GM23338 (cell line): Measurements from ENCODE around the gene GSS. TPM values are rescaled to one million over a fixed set of nuclear protein-coding genes. Genes with fewer than 3 reads are reported as not detected.

Experiments used
- ATAC-seq: fragments of 200-7000 bp; cut with Tn5 transposase; 3 replicates; pipeline ENCODE4 v1.9.1; 2020
- DNase-seq: peaks from one replicate; pipeline ENCODE4 v3.0.0-alpha.2; 2015; ENCODE audit warnings: low spot score
- H2AFZ ChIP-seq: fragments of 200-600 bp; sonication (generic); 2 replicates; pipeline ENCODE4 v1.8.0; 2016; ENCODE audit warnings: antibody characterized with exemption, mild to moderate bottlenecking, moderate library complexity
- H3F3A ChIP-seq: fragments of 200-600 bp; sonication (generic); replicated peaks from 2 replicates; pipeline ENCODE4 v1.8.0; 2017; ENCODE audit warnings: antibody characterized with exemption, mixed run types, low read depth
- H3K27ac ChIP-seq: fragments of 200-600 bp; sonication (generic); 2 replicates; pipeline ENCODE4 v1.6.1; 2016; ENCODE audit warnings: low read depth
- H3K27me3 ChIP-seq: fragments of 200-600 bp; sonication (generic); 2 replicates; pipeline ENCODE4 v1.8.0; 2016; ENCODE audit warnings: mild to moderate bottlenecking, mixed run types, moderate library complexity; ENCODE audit not compliant: insufficient read depth
- H3K36me3 ChIP-seq: fragments of 200-600 bp; sonication (generic); 2 replicates; pipeline ENCODE4 v1.8.0; 2016; ENCODE audit warnings: mild to moderate bottlenecking; ENCODE audit not compliant: insufficient read depth
- H3K4me1 ChIP-seq: fragments of 200-600 bp; sonication (generic); 2 replicates; pipeline ENCODE4 v1.8.0; 2016; ENCODE audit warnings: mild to moderate bottlenecking, moderate library complexity; ENCODE audit not compliant: insufficient read depth
- H3K4me2 ChIP-seq: fragments of 200-600 bp; sonication (generic); 2 replicates; pipeline ENCODE4 v1.7.1; 2017; ENCODE audit warnings: mixed run types
- H3K4me3 ChIP-seq: fragments of 200-600 bp; sonication (generic); 2 replicates; pipeline ENCODE4 v1.6.1; 2016; ENCODE audit warnings: mixed run types
- H3K79me2 ChIP-seq: fragments of 200-600 bp; sonication (generic); replicated peaks from 2 replicates; pipeline ENCODE4 v1.8.0; 2017; ENCODE audit warnings: mild to moderate bottlenecking; ENCODE audit not compliant: insufficient read depth
- H3K9me2 ChIP-seq: fragments of 200-600 bp; sonication (generic); 2 replicates; pipeline ENCODE4 v1.8.0; 2017; ENCODE audit not compliant: insufficient read depth
- H4K20me1 ChIP-seq: fragments of 200-600 bp; sonication (generic); replicated peaks from 2 replicates; pipeline ENCODE4 v1.8.0; 2017; ENCODE audit warnings: mild to moderate bottlenecking; ENCODE audit not compliant: insufficient read depth
- H3K27ac Mint-ChIP-seq: 2 replicates; pipeline ENCODE4 v1.8.0; 2020; ENCODE audit warnings: inconsistent platforms, mild to moderate bottlenecking, moderate library complexity, mixed read lengths
- H3K27me3 Mint-ChIP-seq: 3 replicates; pipeline ENCODE4 v1.8.0; 2022; ENCODE audit warnings: low read depth, mild to moderate bottlenecking, moderate library complexity, mixed read lengths, inconsistent platforms; ENCODE audit not compliant: insufficient read depth, poor library complexity
- H3K36me3 Mint-ChIP-seq: 3 replicates; pipeline ENCODE4 v1.8.0; 2021; ENCODE audit warnings: low read depth, mild to moderate bottlenecking, inconsistent platforms, moderate library complexity, mixed read lengths
- H3K4me1 Mint-ChIP-seq: 3 replicates; pipeline ENCODE4 v1.8.0; 2020; ENCODE audit warnings: mild to moderate bottlenecking, inconsistent platforms, mixed read lengths
- H3K4me3 Mint-ChIP-seq: 3 replicates; pipeline ENCODE4 v1.8.0; 2021; ENCODE audit warnings: moderate library complexity, mild to moderate bottlenecking, inconsistent platforms, mixed read lengths
- H3K9me3 Mint-ChIP-seq: 3 replicates; pipeline ENCODE4 v1.8.0; 2020; ENCODE audit warnings: moderate library complexity, mild to moderate bottlenecking, inconsistent platforms, mixed read lengths
- CTCF ChIP-seq, 2 experiments: fragments of 200-600 bp in 1 of 2; sonication (generic) in 1 of 2; conservative IDR thresholded peaks; 2 replicates each; pipeline versions ENCODE4 v1.5.1 to v1.6.1; 2016 to 2017; ENCODE audit warnings: antibody characterized with exemption in 2 of 2, low read depth in 2 of 2, mild to moderate bottlenecking in 2 of 2, moderate library complexity in 1 of 2
- ETS1 ChIP-seq: IDR thresholded peaks from 2 replicates; pipeline ENCODE4 v1.6.1; 2016; ENCODE audit warnings: antibody characterized with exemption
- EZH2 ChIP-seq: fragments of 200-600 bp; sonication (generic); IDR thresholded peaks from one replicate; pipeline ENCODE4 v1.8.0; 2017; ENCODE audit warnings: antibody characterized with exemption, mild to moderate bottlenecking, low read depth; ENCODE audit not compliant: unreplicated experiment
- EZH2phosphoT487 ChIP-seq: fragments of 200-600 bp; sonication (generic); IDR thresholded peaks from one replicate; pipeline ENCODE4 v1.8.1; 2018; ENCODE audit warnings: antibody characterized with exemption; ENCODE audit not compliant: unreplicated experiment
- NANOG ChIP-seq: IDR thresholded peaks from 2 replicates; pipeline ENCODE4 v1.6.1; 2016; ENCODE audit warnings: antibody characterized with exemption, borderline replicate concordance
- POLR2AphosphoS5 ChIP-seq: IDR thresholded peaks from 2 replicates; pipeline ENCODE4 v1.6.1; 2016; ENCODE audit warnings: antibody characterized with exemption, low read depth
- REST ChIP-seq: IDR thresholded peaks from one replicate; pipeline ENCODE4 v1.6.1; 2018; ENCODE audit warnings: antibody characterized with exemption; ENCODE audit not compliant: unreplicated experiment
- ZNF114 ChIP-seq: fragments of 250-450 bp; sonication (Bioruptor Pico); IDR thresholded peaks from 2 replicates; pipeline ENCODE4 v1.5.0; 2020; ENCODE audit warnings: mild to moderate bottlenecking, moderate library complexity
- ZNF331 ChIP-seq: fragments of 250-450 bp; sonication (Bioruptor Pico); IDR thresholded peaks from 2 replicates; pipeline ENCODE4 v1.5.0; 2020; ENCODE audit warnings: low read depth, mild to moderate bottlenecking, moderate library complexity
- polyA plus RNA-seq: library from polyadenylated mRNA; unstranded; fragments of >200 nt; fragmentation: Nextera tagmentation; extraction: Ambion mirVana; gene quantifications from 2 replicates; pipeline ENCODE4 v1.2.1, GENCODE V29; 2016
- total RNA-seq: library from RNA; depleted of rRNA; stranded (reverse); fragments of >200 nt; shearing (Covaris generic); gene quantifications from 2 replicates; pipeline ENCODE4 v1.2.3, GENCODE V29; 2014

Gene GSS
- total and polyA plus RNA-seq, 2 experiments from 2014 or later, result 34.0 to 63.3 TPM

GRCh38 chr20:34922654-34923381, 32.8 kb downstream of the GSS start:
- H3K4me3 Mint-ChIP-seq, result no peak overlapping the region
- H3K27me3 Mint-ChIP-seq, result peaks cover 3% of the 10 kb centered on the region
- ATAC-seq (no peak), DNase-seq (no peak)
- H3K4me1 ChIP-seq, result no peaks in the 10 kb centered on the region
- no peak overlapping the region for H3K27ac Mint-ChIP-seq
- H3K9me3 Mint-ChIP-seq, result no peaks in the 10 kb centered on the region
- H3K4me2 ChIP-seq, result no peak overlapping the region
- peaks cover 15% of the 10 kb centered on the region for H3K36me3 ChIP-seq
- no peaks in the 10 kb centered on the region for H3K4me1 Mint-ChIP-seq
- H3K27me3 ChIP-seq, result no peaks in the 10 kb centered on the region
- no peaks in the 10 kb centered on the region for H3F3A ChIP-seq
- H3K36me3 Mint-ChIP-seq, result peaks cover 25% of the 10 kb centered on the region
- no peak overlapping the region for H3K4me3 ChIP-seq
- TF ChIP-seq CTCF (conservative IDR thresholded peaks at IDR 0.05; ENCODE audit: low read depth in 2 of 2), result no peak
- TF ChIP-seq POLR2AphosphoS5, result no peak
- no peak for TF ChIP-seq EZH2
- TF ChIP-seq ZNF331 (CRISPR knock-in tag), result no peak
- TF ChIP-seq EZH2phosphoT487, result no peak
- no peak for TF ChIP-seq ZNF114 (CRISPR knock-in tag)
- TF ChIP-seq NANOG, result no peak
- no peak for TF ChIP-seq REST
- H3K9me2 ChIP-seq, result peaks cover 8% of the 10 kb centered on the region; the same call in 1 of the 2 replicates
- no peak overlapping the region for H2AFZ ChIP-seq
- H3K27ac ChIP-seq, result no peak overlapping the region
- no peaks in the 10 kb centered on the region for H4K20me1 ChIP-seq
- no peaks in the 10 kb centered on the region for H3K79me2 ChIP-seq

- Mint-ChIP-seq H3K27me3 (peaks cover 3% of the 10 kb centered on the region), H3K4me1 (no peaks in the 10 kb centered on the region), H3K4me3 (no peak overlapping the region), H3K27ac (no peak overlapping the region), H3K9me3 (no peaks in the 10 kb centered on the region), H3K36me3 (peaks cover 24% of the 10 kb centered on the region)
- Histone ChIP-seq H3K27ac (no peak overlapping the region), H3K79me2 (no peaks in the 10 kb centered on the region), H3K9me2 (peaks cover 8% of the 10 kb centered on the region; the same call in 1 of the 2 replicates), H3K36me3 (peaks cover 9% of the 10 kb centered on the region), H3K4me2 (no peak overlapping the region), H3K4me3 (no peak overlapping the region), H2AFZ (no peak overlapping the region), H3K27me3 (no peaks in the 10 kb centered on the region), H3F3A (no peaks in the 10 kb centered on the region), H3K4me1 (no peaks in the 10 kb centered on the region), H4K20me1 (no peaks in the 10 kb centered on the region)
- no peak for TF ChIP-seq NANOG
- no peak for TF ChIP-seq CTCF (conservative IDR thresholded peaks at IDR 0.05; ENCODE audit: low read depth in 2 of 2)
- TF ChIP-seq ETS1, result no peak
- DNase-seq (no peak), ATAC-seq (no peak)
Measured at GRCh38 chr20:34921436-34921835, 34.2 kb downstream of the GSS start.
